Activated naive CD8-positive, alpha-beta T cell treated with anti-CD3 and anti-CD28 coated beads, Interleukin-2, amount 50 U/mL, for 16 hours (primary cell): ENCODE data around the gene SPATA1.
A peak's percentile ranks its signal among the peaks of the same experiment; 100 is the strongest.
"Not testable (repeated sequence)": the region's sequence is repeated elsewhere in the genome, so short reads cannot be mapped to it uniquely, and the experiment has no call there.

ENCODE experiments used
- DNase-seq: peaks from one replicate; pipeline ENCODE4 v3.0.0-alpha.2; 2020; ENCODE audit warnings: low read depth, low spot score

Gene SPATA1, protein sequence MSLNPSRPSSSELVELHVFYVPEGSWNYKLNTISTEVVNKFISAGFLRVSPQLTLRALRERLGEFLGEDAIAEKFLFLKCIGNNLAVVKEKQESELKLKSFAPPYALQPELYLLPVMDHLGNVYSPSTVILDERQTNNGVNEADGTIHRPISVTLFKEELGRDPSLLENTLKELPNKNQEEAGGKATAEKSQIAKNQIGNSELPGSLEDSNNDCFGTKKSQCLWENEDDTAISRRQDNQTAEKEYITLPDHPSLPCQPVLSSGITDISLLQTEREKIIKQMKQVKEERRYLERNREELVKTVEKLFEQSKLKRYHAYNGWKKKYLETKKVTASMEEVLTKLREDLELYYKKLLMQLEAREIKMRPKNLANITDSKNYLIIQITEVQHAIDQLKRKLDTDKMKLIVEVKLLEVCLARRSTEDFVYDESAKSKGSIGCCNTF

GRCh38 chr1:84506002-84506728 is at the start of gene SPATA1, which contains the start of gene GNG5:
SPATA1 (plus strand) TSS chr1:84506386; CDS start chr1:84516360, 9,974 bp downstream.
GNG5 (minus strand) TSS chr1:84506581; CDS start chr1:84506091, 490 bp downstream.
- DNase-seq: peak; percentile 95

GRCh38 chr1:84462118-84462517 is 44.1 kb upstream of the SPATA1 start:
- DNase-seq: no peak

GRCh38 chr1:84467298-84467697 is 38.9 kb upstream of the SPATA1 start:
- no peak for DNase-seq

- DNase-seq: no peak
Observed at GRCh38 chr1:84476225-84476624, 30.0 kb upstream of the SPATA1 start.

GRCh38 chr1:84478876-84479868 is 27.0 kb upstream of the SPATA1 start, which contains the start of gene RPF1:
RPF1 (plus strand) TSS chr1:84479266; CDS start chr1:84479282, 16 bp downstream.
- DNase-seq: peak; percentile 49

DNA sequence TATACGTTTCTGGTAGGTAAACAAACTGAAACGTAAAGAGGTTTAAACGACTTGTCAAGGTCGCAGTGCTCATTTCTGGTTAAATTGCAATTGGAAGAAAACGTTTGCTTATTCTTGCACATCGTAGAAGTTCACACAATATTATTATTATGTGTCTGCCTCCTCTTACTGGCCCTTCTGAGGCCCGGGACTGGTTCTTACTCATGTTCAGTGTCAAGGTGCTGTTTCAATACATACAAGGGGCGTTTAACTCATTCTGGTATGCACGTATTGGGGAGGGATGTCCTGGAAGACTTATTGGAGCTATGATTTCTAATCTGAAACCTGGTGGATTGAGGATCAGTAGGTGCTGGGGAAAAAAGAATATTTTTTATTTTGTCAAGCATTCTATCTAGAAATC is 26.2 kb upstream of the SPATA1 start:
- no peak for DNase-seq

DNA sequence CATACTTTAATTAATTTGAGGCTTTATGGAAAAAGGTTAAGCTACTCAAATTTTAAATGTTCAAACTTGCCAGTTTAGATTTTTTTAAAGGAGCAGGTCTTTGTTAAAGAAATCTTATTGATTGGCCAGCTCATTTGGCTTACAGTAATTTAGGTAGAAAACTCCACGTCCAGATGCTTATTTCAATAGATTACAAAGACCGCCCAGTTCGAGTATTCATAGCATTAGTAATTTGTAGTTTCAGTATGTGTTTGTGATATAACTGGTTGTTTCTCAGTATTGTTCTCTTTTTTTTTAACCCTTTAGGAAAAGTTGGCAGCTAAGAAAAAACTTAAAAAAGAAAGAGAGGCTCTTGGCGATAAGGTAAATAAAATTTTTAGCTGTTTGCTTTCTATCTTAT is 25.5 kb upstream of the SPATA1 start:
- DNase-seq: no peak

GRCh38 chr1:84481317-84481716 is 24.9 kb upstream of the SPATA1 start:
- no peak for DNase-seq

DNA sequence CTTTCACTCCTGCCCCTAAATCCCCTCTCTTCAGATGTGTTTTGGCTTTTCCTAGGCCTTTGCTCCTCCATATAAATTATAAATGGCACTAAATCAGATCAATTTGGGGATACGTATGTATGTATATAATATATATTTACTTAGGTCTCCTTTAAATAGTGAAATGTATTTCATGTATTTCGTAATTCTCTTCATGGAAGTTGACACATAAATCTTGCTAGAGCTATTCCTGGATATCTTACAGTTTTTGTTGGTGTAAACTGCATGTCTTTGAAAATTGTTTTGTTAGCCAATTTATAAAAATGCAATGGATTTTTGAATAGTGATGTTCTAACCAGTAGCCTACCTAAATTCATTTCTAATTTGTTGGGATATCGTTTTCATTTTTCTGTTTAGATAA is 18.1 kb upstream of the SPATA1 start:
- DNase-seq: no peak

DNA sequence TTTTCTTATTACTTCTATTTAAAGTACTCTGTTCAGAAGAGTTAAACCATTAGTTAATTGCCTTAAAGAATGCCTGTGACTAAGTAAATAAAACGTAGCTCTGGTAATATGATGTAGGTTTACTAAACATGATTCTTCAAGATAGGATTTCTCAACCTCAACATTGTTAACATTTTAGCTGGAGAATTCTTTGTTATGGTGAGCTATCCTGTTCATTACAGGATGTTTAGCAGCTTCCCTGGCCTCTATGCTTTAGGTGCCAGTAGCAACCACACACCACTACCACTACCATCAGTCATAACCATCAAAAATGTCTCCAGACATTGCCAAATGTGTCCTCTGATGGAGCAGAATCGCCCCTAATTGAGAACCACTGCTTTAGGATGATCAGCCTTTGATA is 16.4 kb upstream of the SPATA1 start:
- no peak for DNase-seq

DNA sequence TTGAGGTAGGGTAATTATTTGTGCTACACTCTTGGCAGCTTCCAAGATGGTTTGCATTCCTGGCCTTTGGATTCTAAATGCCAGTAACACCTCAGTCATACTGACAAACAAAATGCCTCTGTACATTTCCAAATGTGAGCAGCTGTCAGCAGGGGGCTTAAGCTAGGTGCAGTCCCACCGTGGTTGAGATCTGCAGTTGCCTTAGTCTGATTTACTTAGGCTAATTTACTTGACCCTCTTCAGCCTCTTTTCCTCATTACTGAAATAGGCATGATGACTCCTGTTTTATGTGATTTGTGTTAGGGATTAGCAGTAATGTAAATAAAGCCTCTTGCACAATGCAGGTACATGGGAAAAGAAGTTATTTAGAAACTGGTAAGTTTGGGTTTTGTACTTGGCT is 13.5 kb upstream of the SPATA1 start:
- no peak for DNase-seq

DNA sequence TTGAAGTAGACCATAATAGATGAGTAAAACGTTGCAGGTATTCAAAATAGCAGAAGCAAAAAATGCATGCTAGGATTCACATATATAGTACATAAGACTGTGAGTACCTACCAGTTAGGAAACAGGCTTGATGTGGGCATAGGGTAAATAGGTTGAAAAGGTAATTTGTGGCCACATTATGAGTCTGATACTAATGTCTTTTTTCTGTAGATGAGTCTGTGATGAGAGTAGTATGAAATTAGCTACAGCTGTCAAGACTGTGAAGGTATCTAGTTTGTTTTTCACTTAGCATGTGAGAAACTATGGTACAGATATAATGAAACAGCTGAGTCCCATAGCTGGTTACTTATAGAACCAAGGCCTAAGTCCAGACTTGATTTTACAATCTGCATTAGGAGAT is 12.4 kb upstream of the SPATA1 start:
- no peak for DNase-seq

GRCh38 chr1:84496498-84496897 is 9.7 kb upstream of the SPATA1 start:
- DNase-seq: no peak

DNA sequence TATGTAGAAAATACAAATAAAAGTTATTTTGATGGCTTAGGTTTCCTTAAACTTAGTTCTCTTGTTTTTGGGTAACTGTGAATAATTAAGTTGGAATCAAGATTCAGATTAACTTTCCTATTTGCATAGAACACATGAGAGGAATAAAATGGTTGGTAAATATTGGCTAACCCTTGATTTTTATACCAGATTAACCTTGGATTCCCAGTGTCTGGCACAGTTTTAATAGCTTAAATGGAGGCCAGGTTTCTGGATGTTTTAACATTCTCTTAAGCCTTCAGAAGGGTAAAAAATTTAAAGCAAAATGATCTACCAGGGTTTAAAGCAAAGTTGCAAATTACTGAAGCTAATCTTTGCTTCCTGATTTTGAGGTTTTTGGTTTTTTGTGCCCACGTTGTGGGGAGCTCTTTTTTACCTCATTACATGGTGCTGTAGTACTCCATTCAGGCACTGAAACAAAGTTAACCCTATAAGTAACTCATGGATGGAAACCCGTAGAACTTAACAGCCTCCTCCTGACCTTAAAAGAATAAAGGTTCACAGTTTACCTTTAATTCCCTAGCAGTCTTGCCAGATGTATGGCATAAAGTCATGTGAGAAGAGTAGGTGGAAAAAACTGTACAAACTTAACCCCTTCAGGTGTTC is 8.4 kb upstream of the SPATA1 start:
- DNase-seq: no peak

DNA sequence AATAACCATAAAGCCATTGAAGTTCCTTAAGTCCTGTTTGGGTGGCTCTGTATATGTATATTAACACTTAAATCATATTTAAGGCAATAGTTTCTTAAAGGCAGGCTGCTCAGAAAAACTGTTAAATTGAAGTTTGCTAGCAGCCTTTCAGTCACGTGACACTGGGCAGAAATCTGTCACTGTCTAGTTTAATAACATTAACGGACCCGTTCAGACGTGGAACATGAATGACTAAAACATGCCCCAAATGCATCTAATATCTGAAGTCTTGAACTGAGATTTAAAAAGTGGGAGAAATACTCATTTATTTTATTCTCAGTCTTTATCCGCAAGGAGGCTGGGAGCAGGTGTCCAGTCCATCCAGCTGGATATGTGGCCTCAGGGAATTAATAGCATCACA is 3.3 kb upstream of the SPATA1 start:
- DNase-seq: no peak

- no peak for DNase-seq
Observed at GRCh38 chr1:84504580-84505492, 1.4 kb upstream of the SPATA1 start.

- no peak for DNase-seq
Observed at GRCh38 chr1:84505493-84506001, 639 bp upstream of the SPATA1 start.

DNA sequence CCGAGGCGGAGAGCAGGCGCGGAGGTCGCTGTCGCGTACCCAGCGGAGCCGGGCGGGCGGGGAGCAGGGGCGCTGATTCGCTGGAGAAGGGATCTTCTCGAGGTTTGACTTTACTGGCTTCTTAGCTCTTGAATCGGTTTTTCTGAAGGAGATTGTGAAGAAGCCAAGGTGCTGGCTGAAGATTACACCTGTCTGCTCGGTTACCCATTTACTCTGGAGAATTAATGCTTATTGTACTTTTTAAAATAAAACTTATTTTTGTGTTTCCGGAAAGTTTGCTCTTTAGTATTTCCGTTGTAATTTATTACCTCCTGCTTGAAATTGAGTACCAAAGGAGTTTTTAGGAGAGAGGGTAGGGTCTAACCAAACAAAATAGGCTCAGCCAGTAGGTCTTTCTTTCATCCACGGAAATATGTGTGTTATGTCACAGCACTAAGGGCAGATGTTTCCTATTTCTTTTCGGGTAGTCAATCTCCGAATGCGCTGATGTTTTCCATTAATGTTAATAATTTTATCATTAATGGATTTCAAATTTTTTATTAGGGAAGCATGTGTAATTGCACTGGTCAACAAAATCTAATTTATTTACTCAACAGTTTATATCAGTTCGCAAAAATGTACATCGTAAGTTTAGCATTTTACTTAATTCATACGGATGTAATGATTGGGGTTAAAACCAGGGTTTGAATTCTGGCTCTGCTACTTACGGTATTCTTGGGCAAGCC is 705 bp downstream of the SPATA1 start:
- no peak for DNase-seq

GRCh38 chr1:84507887-84508286 is 1.7 kb downstream of the SPATA1 start:
- not testable (repeated sequence) for DNase-seq
